Panc1 (cell line): ENCODE results near the gene NDE1. TPM values are rescaled to one million over a fixed set of nuclear protein-coding genes. Genes with fewer than 3 reads are reported as not detected.
A peak's percentile ranks its signal among the peaks of the same experiment; 100 is the strongest.

ENCODE experiments used
- ATAC-seq: fragments of 200-7000 bp; cut with Tn5 transposase; 2 replicates; pipeline ENCODE4 v1.9.1; 2020; ENCODE audit warnings: mild to moderate bottlenecking, moderate library complexity
- Bru-seq: library from RNA; stranded (reverse); fragments of 400-500 nt; gene quantifications from one replicate; lab custom pipeline; 2021; lab: Mats Ljungman, UMichigan
- BruChase-seq, 2 experiments: library from RNA; stranded (reverse); fragments of 400-500 nt; gene quantifications; one replicate each; lab custom pipeline; 2021; lab: Mats Ljungman, UMichigan
- BruUV-seq: library from RNA; stranded (reverse); fragments of 400-500 nt; replicated peaks from 2 replicates; lab custom pipeline; 2021; lab: Mats Ljungman, UMichigan
- CTCF ChIA-PET: fragments of 300-600 bp; sonication (Branson Sonifier 250); formaldehyde crosslinking; loops from one replicate; lab custom pipeline; 2022; ENCODE audit warnings: antibody characterized with exemption; lab: Charles Lee
- POLR2A ChIA-PET: fragments of 300-600 bp; sonication (Branson Sonifier 250); formaldehyde crosslinking; loops from one replicate; lab custom pipeline; 2022; ENCODE audit warnings: antibody characterized with exemption; lab: Charles Lee
- DNase-seq: peaks from one replicate; pipeline ENCODE4 v3.0.0-alpha.2; 2010; ENCODE audit warnings: low read depth, low spot score
- H3K27ac ChIP-seq: 2 replicates; pipeline ENCODE4 v1.5.1; 2011; ENCODE audit warnings: mild to moderate bottlenecking, low read length, inconsistent platforms
- H3K27me3 ChIP-seq: fragments of 200-500 bp; sonication (Bioruptor generic); 2 replicates; pipeline ENCODE4 v1.6.0; 2014; ENCODE audit warnings: low read length, inconsistent platforms; ENCODE audit not compliant: control insufficient read depth, insufficient read depth
- H3K36me3 ChIP-seq: fragments of 200-500 bp; sonication (Bioruptor generic); 2 replicates; pipeline ENCODE4 v1.5.1; 2014; ENCODE audit warnings: inconsistent platforms, mild to moderate bottlenecking, low read length, moderate library complexity; ENCODE audit not compliant: control insufficient read depth, insufficient read depth
- H3K4me1 ChIP-seq: 2 replicates; pipeline ENCODE4 v1.5.1; 2011; ENCODE audit warnings: inconsistent platforms, mild to moderate bottlenecking, low read length, moderate library complexity; ENCODE audit not compliant: control insufficient read depth, insufficient read depth
- H3K4me3 ChIP-seq, 2 experiments: 2 replicates each; pipeline ENCODE4 v1.5.1; 2011 to 2012; ENCODE audit warnings: low read depth in 2 of 2, low read length in 2 of 2, mild to moderate bottlenecking in 2 of 2, inconsistent platforms in 1 of 2, moderate library complexity in 1 of 2
- H3K9me3 ChIP-seq: fragments of 200-500 bp; sonication (Bioruptor generic); 2 replicates; pipeline ENCODE4 v1.5.1; 2014; ENCODE audit warnings: low read depth, mild to moderate bottlenecking, inconsistent platforms, low read length, moderate library complexity; ENCODE audit not compliant: control insufficient read depth, insufficient read depth
- POLR2AphosphoS5 ChIP-seq: IDR thresholded peaks from 2 replicates; pipeline ENCODE4 v1.6.1; 2012; ENCODE audit warnings: mild to moderate bottlenecking, low read depth, low read length, moderate library complexity
- REST ChIP-seq, 2 experiments: IDR thresholded peaks; 2 replicates each; pipeline ENCODE4 v1.6.1; 2011 to 2012; ENCODE audit warnings: low read depth in 2 of 2, control low read depth in 1 of 2, low read length in 1 of 2, mild to moderate bottlenecking in 1 of 2, moderate library complexity in 1 of 2; ENCODE audit not compliant: insufficient read depth in 1 of 2
- SIN3A ChIP-seq: IDR thresholded peaks from 2 replicates; pipeline ENCODE4 v1.6.1; 2012; ENCODE audit warnings: low read depth, mild to moderate bottlenecking, low read length, moderate library complexity, borderline replicate concordance; ENCODE audit not compliant: insufficient read depth
- TCF7L2 ChIP-seq: IDR thresholded peaks from 2 replicates; pipeline ENCODE4 v1.6.1; 2011; ENCODE audit warnings: mild to moderate bottlenecking, low read depth, low read length, inconsistent platforms
- in situ Hi-C: cut with HindIII; loops from 2 replicates; pipeline ENCODE4 v1.10.0; 2016; ENCODE audit warnings: low sequenced_read_pairs, low pct_unique_long_range_greater_than_20kb
- intact Hi-C: fragments of 100-400 bp; cut with micrococcal nuclease; formaldehyde crosslinking; loops from one replicate; pipeline ENCODE4 v1.10.0; 2022; ENCODE audit not compliant: unreplicated experiment
- long read RNA-seq: library from polyadenylated mRNA; unstranded; transcript quantifications from one replicate; pipeline ENCODE4 v2.0.0, GENCODE V29; 2021; ENCODE audit not compliant: unreplicated experiment
- polyA plus RNA-seq: library from polyadenylated mRNA; unstranded; fragments of >200 nt; gene quantifications from one replicate; pipeline ENCODE4 v1.2.1, GENCODE V29; 2012; ENCODE audit warnings: missing spikeins; ENCODE audit not compliant: insufficient read length
- total RNA-seq: library from RNA; stranded (reverse); gene quantifications from one replicate; pipeline ENCODE4 v1.2.1, GENCODE V29; 2021; ENCODE audit not compliant: unreplicated experiment

The NDE1 gene
- total RNA-seq, result 99.1 TPM
- 56.6 TPM for polyA plus RNA-seq
- Bru-seq, nascent RNA, result percentile 73 among the genes with signal in this experiment
- BruChase-seq, experiment 1, labeled RNA remaining after a 2-hour chase, result percentile 71 among the genes with signal in this experiment
- percentile 76 among the genes with signal in this experiment for BruChase-seq, experiment 2, labeled RNA remaining after a 6-hour chase
- long read RNA-seq, transcript NDE1-201 (9 exons, 3,221 nt), result major isoform, 28 of 70 reads
- long read RNA-seq, partial matches to known transcripts, result 18 of 70 reads
- long read RNA-seq, other reads (novel, unspliced or antisense), result 24 of 70 reads

GRCh38 chr16:15650019-15650697 lies at the start of gene NDE1:
TSS of gene NDE1 (plus strand) at chr16:15650245. CDS start at chr16:15664779, 14,534 bp downstream.
- ATAC-seq, result peak; percentile 98
- peak within 1 kb of the TSS; percentile 86 for H3K27ac ChIP-seq
- no TSS peak for BruUV-seq
- no peaks in the 10 kb centered on the region; the same call in 1 of the 2 replicates for H3K36me3 ChIP-seq
- H3K4me3 ChIP-seq, result peak within 1 kb of the TSS; percentile 69 to 90
- no peaks in the 10 kb centered on the region for H3K27me3 ChIP-seq
- no peak for DNase-seq
- TF ChIP-seq REST (IDR thresholded peaks at IDR 0.05; ENCODE audit: insufficient read depth in 1 of 2, low read depth in 2 of 2, low read length in 1 of 2) (0 out of 4 replicates have a peak, but pooled peaks of 1 of the 2 experiments have one; percentile 19), POLR2AphosphoS5 (peak; percentile 69), TCF7L2 (no peak)
- H3K9me3 ChIP-seq, result no peaks in the 10 kb centered on the region
- ChIA-PET POLR2A (no interaction called here), CTCF (no interaction called here)
- H3K4me1 ChIP-seq, result peaks cover 25% of the 10 kb centered on the region
- intact Hi-C loops (no loop called here), in situ Hi-C loops (no loop called here)

- CTCF ChIA-PET, result no interaction called here
- H3K9me3 ChIP-seq, result no peaks in the 10 kb centered on the region
- no peak for DNase-seq
- no peak for ATAC-seq
- intact Hi-C loops (no loop called here), in situ Hi-C loops (no loop called here)
- no peak overlapping the region for H3K4me3 ChIP-seq
- peaks cover 10% of the 10 kb centered on the region; the same call in 1 of the 2 replicates for H3K4me1 ChIP-seq
- no TSS peak for BruUV-seq
- TF ChIP-seq POLR2AphosphoS5 (no peak), SIN3A (no peak), REST (IDR thresholded peaks at IDR 0.05; ENCODE audit: insufficient read depth in 1 of 2, low read depth in 2 of 2, low read length in 1 of 2) (peak; percentile 88 to 91)
- H3K27me3 ChIP-seq, result no peaks in the 10 kb centered on the region
- H3K36me3 ChIP-seq, result peaks cover 5% of the 10 kb centered on the region; the same call in 1 of the 2 replicates
- H3K27ac ChIP-seq, result no peak overlapping the region
- POLR2A ChIA-PET, result no interaction called here
These were observed 48.7 kb upstream of the NDE1 start for GRCh38 chr16:15601212-15601879.
